ENCODE measurements around the gene MBOAT2. TPM values are rescaled to one million over a fixed set of nuclear protein-coding genes. Genes with fewer than 3 reads are reported as not detected.

Gene MBOAT2
- total RNA-seq, 2 donors from 2014 or later: 34.3 to 51.1 TPM

GRCh38 chr2:8954990-8955389, 48.5 kb downstream of the MBOAT2 start:
- Histone ChIP-seq H3K36me3 (no peaks in the 10 kb centered on the region), H3K9ac (ENCODE audit: low read depth in 2 of 2, low read length in 2 of 2) (no peak overlapping the region), H3K4me3 (no peak overlapping the region), H3K27me3 (no peaks in the 10 kb centered on the region), H3K4me1 (no peaks in the 10 kb centered on the region), H3K9me3 (no peaks in the 10 kb centered on the region), H3K27ac (no peak overlapping the region)
- intact Hi-C loops (cut with DNase I): no loop called here
- DNase-seq: no peak
- TF ChIP-seq CTCF (IDR thresholded peaks at IDR 0.05): no peak

DNA sequence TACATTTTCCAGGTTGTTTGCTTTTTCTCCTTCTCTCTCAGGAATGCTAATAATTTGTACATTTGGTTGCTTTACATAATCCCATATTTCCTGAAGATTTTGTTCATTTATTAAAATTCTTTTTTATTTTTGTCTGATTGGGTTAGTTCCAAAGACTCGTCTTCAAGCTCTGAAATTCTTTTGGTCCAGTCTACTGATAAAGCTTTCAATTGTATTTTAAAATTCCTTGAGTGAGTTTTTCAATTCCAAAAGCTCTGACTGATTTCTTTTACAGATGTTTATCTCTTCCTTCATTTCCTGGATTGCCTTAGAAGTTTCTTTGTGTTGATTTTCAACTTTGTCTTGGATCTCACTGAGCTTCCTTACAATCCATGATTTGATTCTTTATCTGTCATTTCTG, 50.0 kb downstream of the MBOAT2 start:
- no peak overlapping the region for H3K27ac ChIP-seq
- intact Hi-C loops (cut with DNase I): no loop called here
- TF ChIP-seq CTCF (IDR thresholded peaks at IDR 0.05): no peak
- no peaks in the 10 kb centered on the region for H3K27me3 ChIP-seq
- no peaks in the 10 kb centered on the region for H3K36me3 ChIP-seq
- no peak overlapping the region for H3K4me3 ChIP-seq
- H3K4me1 ChIP-seq: no peaks in the 10 kb centered on the region
- H3K9ac ChIP-seq (ENCODE audit: low read depth in 2 of 2, low read length in 2 of 2): no peak overlapping the region
- DNase-seq: no peak
- H3K9me3 ChIP-seq: no peaks in the 10 kb centered on the region

GRCh38 chr2:8939486-8940114, 63.9 kb downstream of the MBOAT2 start:
- Histone ChIP-seq H3K36me3 (no peaks in the 10 kb centered on the region), H3K4me3 (no peak overlapping the region), H3K4me1 (no peaks in the 10 kb centered on the region), H3K27ac (no peak overlapping the region), H3K9me3 (no peaks in the 10 kb centered on the region), H3K27me3 (no peaks in the 10 kb centered on the region), H3K9ac (ENCODE audit: low read depth in 2 of 2, low read length in 2 of 2) (no peak overlapping the region)
- DNase-seq: no peak
- intact Hi-C loops (cut with DNase I): no loop called here
- no peak for TF ChIP-seq CTCF (IDR thresholded peaks at IDR 0.05)

GRCh38 chr2:8938384-8938783, 65.1 kb downstream of the MBOAT2 start:
- H3K9me3 ChIP-seq: no peaks in the 10 kb centered on the region
- DNase-seq: no peak
- no peak overlapping the region for H3K9ac ChIP-seq (ENCODE audit: low read depth in 2 of 2, low read length in 2 of 2)
- H3K4me1 ChIP-seq: no peaks in the 10 kb centered on the region
- intact Hi-C loops (cut with DNase I): no loop called here
- H3K4me3 ChIP-seq: no peak overlapping the region
- no peak overlapping the region for H3K27ac ChIP-seq
- TF ChIP-seq CTCF (IDR thresholded peaks at IDR 0.05): no peak
- no peaks in the 10 kb centered on the region for H3K27me3 ChIP-seq
- no peaks in the 10 kb centered on the region for H3K36me3 ChIP-seq

- no peaks in the 10 kb centered on the region for H3K9me3 ChIP-seq
- DNase-seq: no peak
- intact Hi-C loops (cut with DNase I): no loop called here
- no peaks in the 10 kb centered on the region for H3K36me3 ChIP-seq
- no peaks in the 10 kb centered on the region for H3K4me1 ChIP-seq
- H3K4me3 ChIP-seq: no peak overlapping the region
- no peak overlapping the region for H3K27ac ChIP-seq
- no peak overlapping the region for H3K9ac ChIP-seq (ENCODE audit: low read depth in 2 of 2, low read length in 2 of 2)
- H3K27me3 ChIP-seq: no peaks in the 10 kb centered on the region
- no peak for TF ChIP-seq CTCF (IDR thresholded peaks at IDR 0.05)
These were observed 67.5 kb downstream of the MBOAT2 start for GRCh38 chr2:8935982-8936381.

All from colonic mucosa (tissue), 4 donors.